GM10248 (cell line): ENCODE measurements around the gene TDRD6.
"Not testable (repeated sequence)": the region's sequence is repeated elsewhere in the genome, so short reads cannot be mapped to it uniquely, and the experiment has no call there.

Experiments
- CTCF ChIA-PET: fragments of 300-600 bp; sonication (Branson Sonifier 250); formaldehyde crosslinking; extraction: SDS; loops from one replicate; lab custom pipeline; 2021; ENCODE audit warnings: antibody characterized with exemption; lab: Yijun Ruan, JAX
- POLR2A ChIA-PET: fragments of 350-650 bp; sonication (Branson Sonifier 250); formaldehyde crosslinking; extraction: SDS; loops from one replicate; lab custom pipeline; 2020; ENCODE audit warnings: antibody characterized with exemption; lab: Yijun Ruan, JAX
- DNase-seq: peaks from one replicate; pipeline ENCODE4 v3.0.0; 2012; ENCODE audit errors: extremely low spot score
- CTCF ChIP-seq: IDR thresholded peaks from 2 replicates; pipeline ENCODE4 v1.5.1; 2012; ENCODE audit warnings: mild to moderate bottlenecking, low read depth; ENCODE audit errors: extremely low read depth, missing control alignments, control extremely low read depth

TDRD6 gene, protein sequence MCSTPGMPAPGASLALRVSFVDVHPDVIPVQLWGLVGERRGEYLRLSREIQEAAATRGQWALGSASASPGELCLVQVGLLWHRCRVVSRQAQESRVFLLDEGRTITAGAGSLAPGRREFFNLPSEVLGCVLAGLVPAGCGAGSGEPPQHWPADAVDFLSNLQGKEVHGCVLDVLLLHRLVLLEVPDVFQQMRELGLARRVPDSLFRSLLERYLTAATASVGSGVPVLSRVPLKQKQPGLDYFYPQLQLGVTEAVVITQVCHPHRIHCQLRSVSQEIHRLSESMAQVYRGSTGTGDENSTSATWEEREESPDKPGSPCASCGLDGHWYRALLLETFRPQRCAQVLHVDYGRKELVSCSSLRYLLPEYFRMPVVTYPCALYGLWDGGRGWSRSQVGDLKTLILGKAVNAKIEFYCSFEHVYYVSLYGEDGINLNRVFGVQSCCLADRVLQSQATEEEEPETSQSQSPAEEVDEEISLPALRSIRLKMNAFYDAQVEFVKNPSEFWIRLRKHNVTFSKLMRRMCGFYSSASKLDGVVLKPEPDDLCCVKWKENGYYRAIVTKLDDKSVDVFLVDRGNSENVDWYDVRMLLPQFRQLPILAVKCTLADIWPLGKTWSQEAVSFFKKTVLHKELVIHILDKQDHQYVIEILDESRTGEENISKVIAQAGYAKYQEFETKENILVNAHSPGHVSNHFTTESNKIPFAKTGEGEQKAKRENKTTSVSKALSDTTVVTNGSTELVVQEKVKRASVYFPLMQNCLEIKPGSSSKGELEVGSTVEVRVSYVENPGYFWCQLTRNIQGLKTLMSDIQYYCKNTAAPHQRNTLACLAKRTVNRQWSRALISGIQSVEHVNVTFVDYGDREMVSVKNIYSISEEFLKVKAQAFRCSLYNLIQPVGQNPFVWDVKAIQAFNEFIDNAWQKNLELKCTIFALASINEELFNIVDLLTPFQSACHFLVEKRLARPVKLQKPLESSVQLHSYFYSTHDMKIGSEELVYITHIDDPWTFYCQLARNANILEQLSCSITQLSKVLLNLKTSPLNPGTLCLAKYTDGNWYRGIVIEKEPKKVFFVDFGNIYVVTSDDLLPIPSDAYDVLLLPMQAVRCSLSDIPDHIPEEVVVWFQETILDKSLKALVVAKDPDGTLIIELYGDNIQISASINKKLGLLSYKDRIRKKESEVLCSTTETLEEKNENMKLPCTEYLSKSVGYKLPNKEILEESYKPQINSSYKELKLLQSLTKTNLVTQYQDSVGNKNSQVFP (N-terminal part only)

GRCh38 chr6:46687619-46688097 lies at the start of gene TDRD6:
TSS of gene TDRD6 (plus strand) at chr6:46687885. CDS start at chr6:46688129, 244 bp downstream.
- no peak for TF ChIP-seq CTCF
- POLR2A ChIA-PET: no interaction called here
- no peak for DNase-seq
- CTCF ChIA-PET: no interaction called here

GRCh38 chr6:46637933-46638332 lies 49.8 kb upstream of the TDRD6 start:
- TF ChIP-seq CTCF: no peak
- DNase-seq: no peak
- ChIA-PET CTCF (no interaction called here), POLR2A (no interaction called here)

- no peak for TF ChIP-seq CTCF
- DNase-seq: no peak
- ChIA-PET POLR2A (no interaction called here), CTCF (no interaction called here)
Measured at GRCh38 chr6:46638650-46639049, 49.0 kb upstream of the TDRD6 start.

DNA sequence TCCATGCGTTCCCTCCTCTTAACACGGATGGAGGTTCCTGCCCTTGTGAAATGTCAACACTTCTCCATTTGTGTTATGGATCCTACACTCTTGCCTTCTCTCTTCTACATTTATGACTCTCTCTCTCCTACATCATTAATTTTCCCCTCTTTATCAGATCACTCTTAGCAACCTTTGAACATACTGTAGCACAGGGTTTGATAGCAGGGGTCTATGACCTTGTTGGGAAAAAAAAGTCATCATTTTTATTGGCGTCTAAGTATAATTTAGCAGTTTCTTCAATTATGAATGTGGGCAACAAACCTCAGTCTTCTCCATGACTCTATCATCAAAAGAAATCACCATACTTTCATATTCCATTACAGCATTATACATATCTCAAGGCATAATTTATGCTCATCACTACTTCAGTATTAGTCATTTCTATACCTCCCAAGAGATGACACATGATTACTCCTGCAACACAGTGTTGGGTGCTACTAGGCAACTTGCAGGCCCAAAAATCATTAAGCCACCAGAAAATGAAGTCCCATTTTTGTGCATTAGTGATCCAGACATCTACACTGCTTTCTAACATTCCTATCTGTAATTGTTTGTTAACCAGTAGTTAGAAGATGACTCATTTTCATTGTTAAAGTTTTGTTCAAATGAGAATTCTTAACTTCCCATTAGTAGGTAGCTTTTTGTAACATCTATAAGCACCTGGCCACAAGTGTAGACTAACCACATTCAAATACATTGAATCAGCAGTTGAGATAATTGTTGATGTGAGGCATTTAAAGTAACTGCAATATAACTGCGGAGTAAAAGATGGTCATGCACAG lies 44.5 kb upstream of the TDRD6 start:
- POLR2A ChIA-PET: no interaction called here

GRCh38 chr6:46645265-46645664 lies 42.4 kb upstream of the TDRD6 start:
- DNase-seq: no peak
- ChIA-PET CTCF (no interaction called here), POLR2A (no interaction called here)
- no peak for TF ChIP-seq CTCF

More for the DNA sequence above, 44.5 kb upstream of the TDRD6 start:
- DNase-seq: no peak
- TF ChIP-seq CTCF: no peak
- CTCF ChIA-PET: no interaction called here

DNA sequence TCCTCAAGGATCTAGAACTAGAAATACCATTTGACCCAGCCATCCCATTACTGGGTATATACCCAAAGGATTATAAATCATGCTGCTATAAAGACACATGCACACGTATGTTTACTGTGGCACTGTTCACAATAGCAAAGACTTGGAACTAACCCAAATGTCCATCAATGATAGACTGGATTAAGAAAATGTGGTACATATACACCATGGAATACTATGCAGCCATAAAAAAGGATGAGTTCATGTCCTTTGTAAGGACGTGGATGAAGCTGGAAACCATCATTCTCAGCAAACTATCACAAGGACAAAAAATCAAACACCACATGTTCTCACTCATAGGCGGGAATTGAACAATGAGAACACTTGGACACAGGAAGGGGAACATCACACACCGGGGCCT lies 39.6 kb upstream of the TDRD6 start:
- CTCF ChIA-PET, DNase-seq, POLR2A ChIA-PET: not testable (repeated sequence)
